NT2/D1 (cell line): ENCODE results near the gene CCT6B.

Experiments used
- SUZ12 ChIP-seq: IDR thresholded peaks from 2 replicates; pipeline ENCODE4 v1.6.1; 2011; ENCODE audit not compliant: insufficient read length, insufficient read depth; ENCODE audit errors: extremely low read depth
- YY1 ChIP-seq: IDR thresholded peaks from 2 replicates; pipeline ENCODE4 v1.6.1; 2011; ENCODE audit not compliant: insufficient read length, insufficient read depth
- ZNF274 ChIP-seq: IDR thresholded peaks from 2 replicates; pipeline ENCODE4 v1.6.1; 2011; ENCODE audit warnings: mild to moderate bottlenecking, low read depth, low read length

- TF ChIP-seq YY1 (no peak), ZNF274 (no peak), SUZ12 (no peak)
These were observed 35.4 kb upstream of the CCT6B start for GRCh38 chr17:34996422-34997285.
